CD4-positive, alpha-beta T cell treated with Interleukin-1 beta for 1 hour (primary cell): Measurements from ENCODE around the gene SETDB2.

ENCODE experiments used
- DNase-seq, 2 donors: peaks; one replicate each; pipeline ENCODE4 v3.0.0-alpha.2; 2020 to 2022

Gene SETDB2

GRCh38 chr13:49443704-49444523, at the start of gene SETDB2, which contains the start of gene CAB39L:
Gene SETDB2 (plus strand): TSS chr13:49444274. CDS start chr13:49451894, 7,620 bp downstream.
Gene CAB39L (minus strand): TSS chr13:49444064. CDS start chr13:49382910, 61,154 bp downstream.
- DNase-seq = peak; percentile 99

- DNase-seq = no peak
Measured at GRCh38 chr13:49395451-49395865, 48.6 kb upstream of the SETDB2 start.

GRCh38 chr13:49395878-49396380, 48.1 kb upstream of the SETDB2 start:
- DNase-seq = no peak

GRCh38 chr13:49399801-49400472, 44.1 kb upstream of the SETDB2 start:
- no peak for DNase-seq

GRCh38 chr13:49400755-49401659, 43.1 kb upstream of the SETDB2 start:
- DNase-seq = no peak

GRCh38 chr13:49403996-49404702, 39.9 kb upstream of the SETDB2 start:
- DNase-seq = no peak

GRCh38 chr13:49404703-49405020, 39.4 kb upstream of the SETDB2 start:
- no peak for DNase-seq

GRCh38 chr13:49407068-49407467, 37.0 kb upstream of the SETDB2 start:
- no peak for DNase-seq

- no peak for DNase-seq
Measured at GRCh38 chr13:49407936-49408335, 36.1 kb upstream of the SETDB2 start.

- no peak for DNase-seq
Measured at GRCh38 chr13:49409008-49409407, 35.1 kb upstream of the SETDB2 start.

GRCh38 chr13:49410006-49410405, 34.1 kb upstream of the SETDB2 start:
- no peak for DNase-seq

- no peak for DNase-seq
Measured at GRCh38 chr13:49410477-49410876, 33.6 kb upstream of the SETDB2 start.

- DNase-seq = no peak
Measured at GRCh38 chr13:49411353-49411752, 32.7 kb upstream of the SETDB2 start.

GRCh38 chr13:49412749-49413148, 31.3 kb upstream of the SETDB2 start:
- no peak for DNase-seq

- DNase-seq = no peak
Measured at GRCh38 chr13:49417161-49417560, 26.9 kb upstream of the SETDB2 start.

- no peak for DNase-seq
Measured at GRCh38 chr13:49418206-49418605, 25.9 kb upstream of the SETDB2 start.

GRCh38 chr13:49419276-49419675, 24.8 kb upstream of the SETDB2 start:
- no peak for DNase-seq

- DNase-seq = peak; percentile 12 to 36
Measured at GRCh38 chr13:49421391-49421790, 22.7 kb upstream of the SETDB2 start.

- DNase-seq = no peak
Measured at GRCh38 chr13:49424011-49424560, 20.0 kb upstream of the SETDB2 start.

GRCh38 chr13:49428041-49428763, 15.9 kb upstream of the SETDB2 start:
- DNase-seq = no peak

GRCh38 chr13:49429121-49429520, 15.0 kb upstream of the SETDB2 start:
- DNase-seq = no peak
